ENCODE data around the gene LARGE1. TPM values are rescaled to one million over a fixed set of nuclear protein-coding genes. Genes with fewer than 3 reads are reported as not detected.

The LARGE1 gene
- total and polyA plus RNA-seq, 9 of the 15 experiments (the other 6 are each of a cell fraction or from before 2014, with no cell fraction given): 0.01 to 0.66 (median 0.14) TPM; not detected in 2

GRCh38 chr22:33421859-33422258 lies 498.4 kb downstream of the LARGE1 start:
- H3K9me3 ChIP-seq (replicated peaks; ENCODE audit: control insufficient read depth, insufficient read depth, low read depth, low read length): no peaks in the 10 kb centered on the region
- H3K4me3 ChIP-seq: no peak overlapping the region
- no peak for DNase-seq (ENCODE audit: extremely low read depth in 1 of 4, low spot score in 3 of 4)
- 0% methylated on average over 3 of the region's 3 CpGs for WGBS (ENCODE audit: insufficient coverage, low coverage, missing lambda C conversion rate)
- H3K27me3 ChIP-seq (ENCODE audit: control insufficient read depth in 2 of 2, insufficient read depth in 2 of 2, low read length in 2 of 2): no peaks in the 10 kb centered on the region
- intact Hi-C loops (cut with micrococcal nuclease): no loop called here
- no peaks in the 10 kb centered on the region for H4K20me1 ChIP-seq (replicated peaks; ENCODE audit: control insufficient read depth, insufficient read depth, low read length)
- no peak for FAIRE-seq
- in situ Hi-C loops (cut with MboI): no loop called here
- no peaks in the 10 kb centered on the region for H3K9me1 ChIP-seq (ENCODE audit: control insufficient read depth, insufficient read depth, low read length)
- no peak overlapping the region for H3K27ac ChIP-seq (ENCODE audit: extremely low read depth, low read depth, low read length)
- no TSS peak for BruUV-seq (replicated peaks)
- H3K9ac ChIP-seq (ENCODE audit: insufficient read depth in 1 of 2, low read depth in 2 of 2, low read length in 2 of 2): no peak overlapping the region
- ChIA-PET POLR2A (no interaction called here), CTCF (ENCODE audit: low intra/inter-chr PET ratio) (no interaction called here)
- no peak for ATAC-seq
- no peak overlapping the region for H2AFZ ChIP-seq (ENCODE audit: low read depth, low read length)
- H3K79me2 ChIP-seq (ENCODE audit: control insufficient read depth, insufficient read depth, low read length): no peaks in the 10 kb centered on the region
- no peaks in the 10 kb centered on the region for H3K4me1 ChIP-seq (replicated peaks in 1 of 2; ENCODE audit: control insufficient read depth in 2 of 2, insufficient read depth in 2 of 2, low read length in 2 of 2)
- TF ChIP-seq SMARCA4 (IDR thresholded peaks at IDR 0.05) (no peak), KAT7 (CRISPR knock-in tag; IDR thresholded peaks at IDR 0.05; ENCODE audit: borderline replicate concordance) (no peak), ZBTB17 (CRISPR knock-in tag; IDR thresholded peaks at IDR 0.05) (no peak), SMAD3 (CRISPR knock-in tag; conservative IDR thresholded peaks at IDR 0.05) (no peak), NRF1 (conservative IDR thresholded peaks at IDR 0.05 in 1 of 2, IDR thresholded peaks at IDR 0.05 in 1 of 2) (no peak), FOXP4 (CRISPR knock-in tag; IDR thresholded peaks at IDR 0.05; ENCODE audit: borderline replicate concordance) (no peak), ZNF224 (CRISPR knock-in tag; IDR thresholded peaks at IDR 0.05) (no peak), ZNF175 (CRISPR knock-in tag; IDR thresholded peaks at IDR 0.05; ENCODE audit: low read depth) (no peak), HCFC1 (IDR thresholded peaks at IDR 0.05; ENCODE audit: low read depth, low read length) (no peak), SRSF9 (IDR thresholded peaks at IDR 0.05; ENCODE audit: borderline replicate concordance, low read depth, low read length) (no peak), SAFB (IDR thresholded peaks at IDR 0.05; ENCODE audit: borderline replicate concordance, low read depth, low read length) (no peak), ZNF384 (IDR thresholded peaks at IDR 0.05; ENCODE audit: low read depth, low read length) (no peak), KDM1A (IDR thresholded peaks at IDR 0.05) (no peak), RBM39 (optimal IDR thresholded peaks at IDR 0.05; ENCODE audit: low read depth, low read length) (no peak), TRIM25 (IDR thresholded peaks at IDR 0.05; ENCODE audit: borderline replicate concordance) (no peak), FOXA3 (CRISPR knock-in tag; conservative IDR thresholded peaks at IDR 0.05 in 1 of 2, IDR thresholded peaks at IDR 0.05 in 1 of 2) (no peak), JUND (IDR thresholded peaks at IDR 0.05; ENCODE audit: borderline replicate concordance, low read depth, low read length) (no peak), JUND (tag; IDR thresholded peaks at IDR 0.05; ENCODE audit: borderline replicate concordance, low read depth, low read length) (no peak)
- H3K4me2 ChIP-seq (ENCODE audit: insufficient read depth, low read length): no peak overlapping the region
- H3K36me3 ChIP-seq (ENCODE audit: control insufficient read depth, insufficient read depth, low read length): no peaks in the 10 kb centered on the region

All from K562 (cell line).